SK-N-SH (cell line): ENCODE measurements around the gene SMAD4.

Source experiments
- CTCF ChIP-seq: fragments of 200-600 bp; sonication (generic); IDR thresholded peaks from 2 replicates; pipeline ENCODE4 v1.6.1; 2017; ENCODE audit warnings: antibody characterized with exemption, mild to moderate bottlenecking, moderate library complexity
- GATA2 ChIP-seq: sonication (generic); formaldehyde crosslinking; IDR thresholded peaks from 2 replicates; pipeline ENCODE4 v1.5.0; 2020; ENCODE audit warnings: mild to moderate bottlenecking, missing genetic modification reagents
- MAX ChIP-seq: IDR thresholded peaks from 2 replicates; pipeline ENCODE4 v1.4.0; 2012; ENCODE audit warnings: low read depth
- MXI1 ChIP-seq: IDR thresholded peaks from 2 replicates; pipeline ENCODE4 v1.6.1; 2012; ENCODE audit warnings: mild to moderate bottlenecking, low read depth, low read length, improper control_type of control experiment
- USF2 ChIP-seq: fragments of 150-350 bp; IDR thresholded peaks from 2 replicates; pipeline ENCODE4 v1.6.1; 2017; ENCODE audit warnings: antibody characterized with exemption, low read length, low read depth, borderline replicate concordance
- ZBTB33 ChIP-seq: IDR thresholded peaks from 2 replicates; pipeline ENCODE4 v1.4.0; 2012; ENCODE audit warnings: low read depth, borderline replicate concordance

- TF ChIP-seq CTCF (no peak), GATA2 (CRISPR knock-in tag) (no peak), ZBTB33 (no peak), USF2 (no peak), MAX (no peak), MXI1 (no peak)
Observed at GRCh38 chr18:51013259-51013658, 16.8 kb upstream of the SMAD4 start.
